Uterus (tissue), 4 donors: ENCODE data around the gene PDLIM4. TPM values are rescaled to one million over a fixed set of nuclear protein-coding genes. Genes with fewer than 3 reads are reported as not detected.

Experiments
- DNase-seq, 2 donors: peaks; one replicate each; pipeline ENCODE4 v3.0.0-alpha.2; 2019 to 2020
- H3K27ac ChIP-seq, 2 donors: fragments of 200-600 bp; sonication (generic); 1 replicate in 1 of 2; 2 replicates in 1 of 2; pipeline ENCODE4 v1.5.1; 2016 to 2018
- H3K27me3 ChIP-seq, 2 donors: fragments of 200-600 bp; sonication (generic); one replicate each; pipeline ENCODE4 v1.5.1; 2018 to 2019; ENCODE audit warnings: control low read depth in 1 of 2
- H3K36me3 ChIP-seq, 2 donors: fragments of 200-600 bp; sonication (generic); one replicate each; pipeline ENCODE4 v1.5.1; 2019; ENCODE audit warnings: control low read depth in 1 of 2
- H3K4me1 ChIP-seq, 2 donors: fragments of 200-600 bp; sonication (generic); one replicate each; pipeline ENCODE4 v1.5.1; 2018 to 2019; ENCODE audit warnings: control low read depth in 1 of 2
- H3K4me3 ChIP-seq, 2 donors: fragments of 200-600 bp; sonication (generic); 1 replicate in 1 of 2; 2 replicates in 1 of 2; pipeline ENCODE4 v1.5.1; 2018 to 2019; ENCODE audit warnings: mild to moderate bottlenecking in 1 of 2
- H3K9me3 ChIP-seq, 2 donors: fragments of 200-600 bp; sonication (generic); one replicate each; pipeline ENCODE4 v1.5.1; 2019; ENCODE audit warnings: control low read depth in 1 of 2
- POLR2A ChIP-seq, 2 donors: fragments of 450-650 bp; IDR thresholded peaks; one replicate each; pipeline ENCODE4 v1.6.1; 2016; ENCODE audit warnings: antibody characterized with exemption in 2 of 2, mild to moderate bottlenecking in 1 of 2, moderate library complexity in 1 of 2
- intact Hi-C: fragments of 100-400 bp; cut with DNase I; formaldehyde crosslinking; loops from one replicate; pipeline ENCODE4 v1.15.1; 2023; ENCODE audit warnings: low total_unique reads
- total RNA-seq, 4 donors: library from RNA; depleted of rRNA in 3 of 4; stranded (reverse); fragments of >200 nt in 3 of 4; gene quantifications; one replicate each; pipeline versions ENCODE4 v1.1.0 to v1.2.4, GENCODE V29; 2014 to 2023
- TF ChIP-seq, protein P1 (sequence below), 4 experiments: fragments of 200-600 bp in 2 of 4; fragments of 450-650 bp in 2 of 4; sonication (generic) in 2 of 4; IDR thresholded peaks; one replicate each; pipeline ENCODE4 v1.5.1; 2016 to 2019; ENCODE audit warnings: antibody characterized with exemption in 4 of 4, mild to moderate bottlenecking in 2 of 4, moderate library complexity in 1 of 4
- donor health status: DM: yes; HTN: yes; CAD: no.

PDLIM4 gene
- total RNA-seq, 4 donors from 2014 or later: 14.1 to 148 (median 45.3) TPM

DNA sequence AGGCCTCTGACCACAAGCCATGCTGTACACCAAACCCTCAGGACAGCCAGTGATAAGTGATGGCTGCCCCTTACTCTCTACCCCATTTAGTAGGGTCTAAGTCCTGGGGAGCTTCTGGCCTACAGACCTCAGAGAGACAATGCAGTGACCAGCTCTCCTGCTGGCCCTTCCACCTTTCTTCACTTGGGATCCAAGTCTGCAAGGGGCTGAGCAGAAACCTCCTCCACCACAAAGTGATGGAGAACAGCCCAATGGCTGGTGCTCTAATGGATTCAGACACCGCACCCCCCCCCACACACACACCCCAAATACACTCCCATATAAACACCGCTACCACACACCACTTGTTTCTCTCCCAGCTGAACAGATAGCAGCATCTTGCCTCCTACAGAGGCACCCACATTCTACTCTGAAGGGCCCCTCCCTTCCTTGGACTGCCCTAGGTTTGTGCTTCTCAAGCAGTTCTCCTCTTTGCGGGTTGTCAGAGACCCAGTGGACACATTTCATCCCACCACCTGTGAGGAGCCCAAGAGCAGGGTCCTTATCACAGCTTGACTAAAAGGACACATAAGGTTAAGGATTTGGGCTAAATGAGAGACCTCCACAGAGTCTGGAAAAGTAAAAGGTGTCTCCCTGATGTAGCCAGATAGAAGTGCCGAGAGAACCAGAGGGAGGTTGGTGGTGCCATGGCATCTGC is 1.3 kb upstream of the PDLIM4 start:
- no peak for TF ChIP-seq POLR2A (IDR thresholded peaks at IDR 0.05)
- TF ChIP-seq, protein P1, sequence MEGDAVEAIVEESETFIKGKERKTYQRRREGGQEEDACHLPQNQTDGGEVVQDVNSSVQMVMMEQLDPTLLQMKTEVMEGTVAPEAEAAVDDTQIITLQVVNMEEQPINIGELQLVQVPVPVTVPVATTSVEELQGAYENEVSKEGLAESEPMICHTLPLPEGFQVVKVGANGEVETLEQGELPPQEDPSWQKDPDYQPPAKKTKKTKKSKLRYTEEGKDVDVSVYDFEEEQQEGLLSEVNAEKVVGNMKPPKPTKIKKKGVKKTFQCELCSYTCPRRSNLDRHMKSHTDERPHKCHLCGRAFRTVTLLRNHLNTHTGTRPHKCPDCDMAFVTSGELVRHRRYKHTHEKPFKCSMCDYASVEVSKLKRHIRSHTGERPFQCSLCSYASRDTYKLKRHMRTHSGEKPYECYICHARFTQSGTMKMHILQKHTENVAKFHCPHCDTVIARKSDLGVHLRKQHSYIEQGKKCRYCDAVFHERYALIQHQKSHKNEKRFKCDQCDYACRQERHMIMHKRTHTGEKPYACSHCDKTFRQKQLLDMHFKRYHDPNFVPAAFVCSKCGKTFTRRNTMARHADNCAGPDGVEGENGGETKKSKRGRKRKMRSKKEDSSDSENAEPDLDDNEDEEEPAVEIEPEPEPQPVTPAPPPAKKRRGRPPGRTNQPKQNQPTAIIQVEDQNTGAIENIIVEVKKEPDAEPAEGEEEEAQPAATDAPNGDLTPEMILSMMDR (IDR thresholded peaks at IDR 0.05): no peak
- DNase-seq: no peak
- Histone ChIP-seq H3K36me3 (no peaks in the 10 kb centered on the region), H3K4me3 (no peak overlapping the region), H3K9me3 (no peaks in the 10 kb centered on the region), H3K27me3 (no peaks in the 10 kb centered on the region), H3K27ac (peak overlapping the region in 1 of 2 donors; percentile 99), H3K4me1 (peaks cover 6 to 7% of the 10 kb centered on the region in 2 donors)
- intact Hi-C loops: no loop called here

DNA sequence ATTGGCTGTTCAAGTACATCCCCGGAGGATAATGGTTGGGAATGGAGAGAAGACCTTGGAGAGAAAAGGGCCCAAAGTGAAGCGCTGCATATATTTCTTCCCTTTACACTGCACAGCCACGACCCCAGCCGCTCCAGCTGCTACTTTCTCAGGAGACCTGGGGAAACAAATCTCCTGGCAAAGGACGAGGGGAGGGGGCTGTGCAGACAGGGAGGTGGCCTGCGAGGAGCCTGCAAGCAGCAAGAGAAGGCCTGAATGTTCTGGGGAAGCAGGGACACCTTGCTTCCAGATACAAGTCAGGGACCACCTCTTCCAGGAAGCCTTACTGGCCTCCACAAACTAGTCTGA is 739 bp upstream of the PDLIM4 start:
- no peak for DNase-seq
- Histone ChIP-seq H3K4me3 (peak overlapping the region in 1 of 2 donors; percentile 80), H3K27me3 (no peaks in the 10 kb centered on the region), H3K4me1 (peaks cover 11 to 12% of the 10 kb centered on the region in 2 donors), H3K36me3 (no peaks in the 10 kb centered on the region), H3K9me3 (no peaks in the 10 kb centered on the region), H3K27ac (peak overlapping the region; percentile 96 to 99)
- intact Hi-C loops: no loop called here
- no peak for TF ChIP-seq POLR2A (IDR thresholded peaks at IDR 0.05)
- TF ChIP-seq, protein P1 (IDR thresholded peaks at IDR 0.05): no peak

DNA sequence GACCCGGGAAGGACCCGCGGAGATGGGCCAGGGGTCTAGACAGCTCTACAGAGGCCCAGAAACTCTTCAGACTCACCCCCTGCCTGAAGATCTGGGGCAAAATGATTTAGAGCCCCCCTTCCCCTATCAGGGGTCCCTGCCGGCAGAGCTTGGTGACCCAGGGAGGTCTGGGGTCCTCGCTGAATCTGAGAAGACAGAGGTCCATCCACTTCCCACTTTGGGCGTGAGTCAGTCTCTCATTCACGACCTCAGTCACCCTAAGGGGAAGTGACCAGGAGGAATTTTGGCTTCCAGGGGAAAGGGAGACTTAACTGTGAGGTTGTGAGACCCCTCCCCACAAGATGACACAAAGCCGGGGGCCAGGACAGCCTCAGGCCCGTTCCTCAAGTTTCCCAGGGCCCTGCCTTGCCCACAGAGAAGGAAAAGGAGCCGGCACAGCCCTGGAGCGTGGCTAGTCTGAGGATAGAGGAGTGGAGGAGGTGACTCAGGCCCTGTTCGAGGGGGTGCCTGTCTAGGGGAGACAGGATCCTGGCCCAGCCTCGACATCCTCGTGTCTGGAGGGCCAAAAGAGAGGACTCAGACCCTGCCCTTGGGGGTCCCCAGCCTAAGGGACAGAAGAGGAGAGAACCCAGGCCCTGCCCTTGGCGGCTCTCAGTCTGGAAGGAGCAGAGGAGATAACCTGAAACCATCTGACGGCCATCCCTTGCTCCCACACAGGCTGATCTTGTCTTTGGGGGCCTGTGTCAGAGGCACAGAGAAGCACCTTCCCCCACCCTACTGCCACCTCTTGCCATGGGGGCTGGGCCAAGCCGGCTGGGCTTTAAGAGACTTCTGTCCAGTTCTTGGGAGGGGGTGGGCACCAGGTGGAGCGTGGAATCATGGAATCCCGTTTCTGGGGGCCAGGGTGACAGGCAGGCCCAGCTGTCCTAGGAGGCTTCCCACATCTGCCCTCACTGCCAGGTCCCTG is 889 bp downstream of the PDLIM4 start:
- H3K9me3 ChIP-seq: no peaks in the 10 kb centered on the region
- H3K36me3 ChIP-seq: no peaks in the 10 kb centered on the region
- no peaks in the 10 kb centered on the region for H3K27me3 ChIP-seq
- intact Hi-C loops: no loop called here
- DNase-seq: peak; percentile 53 to 68
- H3K4me1 ChIP-seq: peaks cover 22 to 27% of the 10 kb centered on the region in 2 donors
- H3K4me3 ChIP-seq: peak overlapping the region; percentile 80
- TF ChIP-seq POLR2A (IDR thresholded peaks at IDR 0.05): peak in 1 of 2 donors; percentile 30
- TF ChIP-seq, protein P1 (IDR thresholded peaks at IDR 0.05): no peak
- H3K27ac ChIP-seq: peak overlapping the region; percentile 96 to 99

DNA sequence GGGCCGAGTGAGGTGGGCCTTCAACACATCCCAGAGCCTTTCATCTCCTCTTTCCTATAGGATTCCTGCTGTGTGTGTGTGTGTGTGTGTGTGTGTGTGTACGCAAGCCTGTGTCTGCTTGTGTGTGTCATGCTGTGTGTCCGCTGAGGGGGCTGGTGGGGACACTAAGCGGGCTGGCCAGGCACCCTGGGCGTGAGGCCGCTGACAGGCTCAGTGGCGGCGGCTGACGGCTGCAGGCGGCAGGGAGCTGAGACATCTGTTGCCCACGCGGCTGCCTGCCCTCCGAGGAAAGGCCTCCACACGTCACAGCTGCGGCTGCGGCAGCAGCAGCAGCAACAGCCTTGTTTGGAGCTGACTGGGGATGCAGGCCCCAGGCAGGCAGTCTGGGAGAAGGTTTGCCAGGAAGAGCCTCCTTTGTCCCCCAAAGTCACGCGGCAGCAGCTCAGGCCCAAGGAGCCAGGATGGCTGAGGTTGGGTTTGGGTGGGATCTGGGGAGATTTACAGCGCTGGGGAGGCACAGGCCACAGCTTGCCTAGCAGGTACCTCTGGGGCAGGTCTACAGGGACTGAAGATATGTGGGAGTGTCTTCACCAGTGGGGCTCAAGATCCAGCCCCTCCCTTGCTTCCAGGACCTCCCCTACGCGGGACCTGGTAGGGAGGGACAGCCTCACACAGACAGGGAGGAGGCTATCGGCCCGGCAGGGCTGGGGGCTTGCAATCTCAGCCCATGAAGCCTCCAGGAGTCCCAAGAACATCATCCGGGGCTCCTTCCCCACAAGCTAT is 1.8 kb downstream of the PDLIM4 start:
- Histone ChIP-seq H3K4me1 (peaks cover 26 to 36% of the 10 kb centered on the region in 2 donors), H3K4me3 (peak overlapping the region; percentile 80)

More for the DNA sequence above, 1.8 kb downstream of the PDLIM4 start:
- Histone ChIP-seq H3K27ac (peak overlapping the region; percentile 96 to 99), H3K36me3 (no peaks in the 10 kb centered on the region), H3K9me3 (no peaks in the 10 kb centered on the region), H3K27me3 (no peaks in the 10 kb centered on the region)
- intact Hi-C loops: no loop called here
- TF ChIP-seq, protein P1 (IDR thresholded peaks at IDR 0.05): no peak
- peak; percentile 30 to 62 for TF ChIP-seq POLR2A (IDR thresholded peaks at IDR 0.05)
- peak; percentile 76 to 79 for DNase-seq
